ENCODE measurements around the gene KLHL29. TPM values are rescaled to one million over a fixed set of nuclear protein-coding genes. Genes with fewer than 3 reads are reported as not detected.

Gene KLHL29
- total RNA-seq, 1 experiment from 2014 or later = 2.4 TPM

- H3K4me2 ChIP-seq (ENCODE audit: insufficient read depth, insufficient read length, low read length) = no peak overlapping the region
- H3K23ac ChIP-seq (ENCODE audit: insufficient read length, low read depth, low read length) = no peak overlapping the region
- H2BK15ac ChIP-seq (ENCODE audit: low read depth, low read length) = no peak overlapping the region
- H2AFZ ChIP-seq (ENCODE audit: low read length) = no peak overlapping the region
- no peak overlapping the region for H3K9ac ChIP-seq (ENCODE audit: extremely low read depth, insufficient read length, low read length)
- no peaks in the 10 kb centered on the region for H3K36me3 Mint-ChIP-seq (ENCODE audit: insufficient read depth in 1 of 3, low read depth in 3 of 3)
- H2AK5ac ChIP-seq (ENCODE audit: insufficient read length, low read length) = no peak overlapping the region
- no peak overlapping the region for H2BK12ac ChIP-seq (ENCODE audit: insufficient read length, low read depth, low read length)
- no peak overlapping the region for H4K8ac ChIP-seq (replicated peaks; ENCODE audit: insufficient read length, low read depth, low read length)
- no peaks in the 10 kb centered on the region for H3K4me1 Mint-ChIP-seq
- H4K20me1 ChIP-seq (ENCODE audit: control insufficient read depth, insufficient read depth, insufficient read length) = no peaks in the 10 kb centered on the region
- no peaks in the 10 kb centered on the region for H3K27me3 ChIP-seq (ENCODE audit: insufficient read depth, low read length)
- TF ChIP-seq CTCF (conservative IDR thresholded peaks at IDR 0.05) = no peak
- H2BK20ac ChIP-seq (ENCODE audit: low read depth, low read length, poor library complexity, severe bottlenecking) = no peak overlapping the region
- H3K18ac ChIP-seq (ENCODE audit: insufficient read length, low read depth, low read length) = no peak overlapping the region
- H3K4me3 Mint-ChIP-seq = no peak overlapping the region
- no peak overlapping the region for H3K56ac ChIP-seq (ENCODE audit: insufficient read length, low read depth, low read length)
- no peaks in the 10 kb centered on the region for H3K4me1 ChIP-seq (ENCODE audit: insufficient read depth, low read length)
- H3K27me3 Mint-ChIP-seq (ENCODE audit: low read depth) = peaks cover 15% of the 10 kb centered on the region
- H3K9me3 Mint-ChIP-seq = no peaks in the 10 kb centered on the region
- H4K91ac ChIP-seq (ENCODE audit: insufficient read length, low read depth, low read length) = no peak overlapping the region
- H3K9me3 ChIP-seq (ENCODE audit: control insufficient read depth, low read depth, low read length) = no peaks in the 10 kb centered on the region
- H3K79me1 ChIP-seq (ENCODE audit: insufficient read depth, low read depth, low read length, poor library complexity, severe bottlenecking) = no peaks in the 10 kb centered on the region
- no peak for DNase-seq
- no peak overlapping the region for H3K27ac ChIP-seq (ENCODE audit: insufficient read length, low read depth, low read length)
- H3K23me2 ChIP-seq (ENCODE audit: insufficient read length, low read depth, low read length, poor library complexity, severe bottlenecking) = no peaks in the 10 kb centered on the region
- H3K27ac Mint-ChIP-seq = no peak overlapping the region
- H3K14ac ChIP-seq (ENCODE audit: insufficient read depth, low read length) = no peak overlapping the region; the same call in 1 of the 2 replicates
- H2BK5ac ChIP-seq (ENCODE audit: insufficient read length, low read length) = no peak overlapping the region
- WGBS (ENCODE audit: extremely low coverage, insufficient read length, low lambda C conversion rate) = no CpG with 5 or more reads among the region's 6 CpGs
- no peak overlapping the region for H2BK120ac ChIP-seq (ENCODE audit: low read depth, low read length, poor library complexity, severe bottlenecking)
- H4K5ac ChIP-seq (ENCODE audit: insufficient read length, low read depth, low read length) = no peak overlapping the region
- no peaks in the 10 kb centered on the region for H3K79me2 ChIP-seq (ENCODE audit: insufficient read depth, low read length)
- H3K4ac ChIP-seq (ENCODE audit: low read depth, low read length) = no peak overlapping the region
- H3T11ph ChIP-seq (ENCODE audit: low read length) = no peak overlapping the region
Measured at GRCh38 chr2:23654756-23655155, 269.8 kb downstream of the KLHL29 start.
